IPS-NIHi7 (cell line): ENCODE data around the gene ABHD12.

Experiments
- DNase-seq: peaks from one replicate; pipeline ENCODE4 v3.0.0; 2012; ENCODE audit warnings: mixed read lengths; ENCODE audit errors: extremely low spot score

The ABHD12 gene

GRCh38 chr20:25257756-25258475 is 132.7 kb downstream of the ABHD12 start:
- DNase-seq = no peak

DNA sequence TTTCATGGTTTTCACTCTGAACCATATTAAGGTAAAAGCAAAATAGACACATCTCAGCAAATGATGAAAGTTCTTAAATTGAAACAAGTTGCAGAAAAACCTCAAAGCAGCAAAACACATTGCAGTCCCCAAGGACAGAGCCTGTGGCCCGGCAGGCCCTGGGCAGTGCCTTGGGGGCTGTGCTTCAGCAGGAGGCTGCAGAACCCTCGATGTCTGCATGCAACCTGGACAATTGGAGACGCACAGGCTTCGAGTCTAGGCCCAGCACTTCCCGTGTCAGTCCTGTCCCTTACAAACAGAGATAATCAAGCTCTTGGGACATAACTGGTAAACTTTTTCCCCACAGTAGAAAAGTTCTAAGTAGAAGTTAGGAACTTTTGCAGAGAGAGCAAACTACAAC is 133.5 kb downstream of the ABHD12 start:
- DNase-seq = no peak

GRCh38 chr20:25256226-25256859 is 134.3 kb downstream of the ABHD12 start:
- no peak for DNase-seq

GRCh38 chr20:25254986-25255680 is 135.5 kb downstream of the ABHD12 start:
- DNase-seq = no peak

GRCh38 chr20:25254571-25254970 is 136.1 kb downstream of the ABHD12 start:
- DNase-seq = no peak

- no peak for DNase-seq
These were observed 136.9 kb downstream of the ABHD12 start for GRCh38 chr20:25253606-25254275.

DNA sequence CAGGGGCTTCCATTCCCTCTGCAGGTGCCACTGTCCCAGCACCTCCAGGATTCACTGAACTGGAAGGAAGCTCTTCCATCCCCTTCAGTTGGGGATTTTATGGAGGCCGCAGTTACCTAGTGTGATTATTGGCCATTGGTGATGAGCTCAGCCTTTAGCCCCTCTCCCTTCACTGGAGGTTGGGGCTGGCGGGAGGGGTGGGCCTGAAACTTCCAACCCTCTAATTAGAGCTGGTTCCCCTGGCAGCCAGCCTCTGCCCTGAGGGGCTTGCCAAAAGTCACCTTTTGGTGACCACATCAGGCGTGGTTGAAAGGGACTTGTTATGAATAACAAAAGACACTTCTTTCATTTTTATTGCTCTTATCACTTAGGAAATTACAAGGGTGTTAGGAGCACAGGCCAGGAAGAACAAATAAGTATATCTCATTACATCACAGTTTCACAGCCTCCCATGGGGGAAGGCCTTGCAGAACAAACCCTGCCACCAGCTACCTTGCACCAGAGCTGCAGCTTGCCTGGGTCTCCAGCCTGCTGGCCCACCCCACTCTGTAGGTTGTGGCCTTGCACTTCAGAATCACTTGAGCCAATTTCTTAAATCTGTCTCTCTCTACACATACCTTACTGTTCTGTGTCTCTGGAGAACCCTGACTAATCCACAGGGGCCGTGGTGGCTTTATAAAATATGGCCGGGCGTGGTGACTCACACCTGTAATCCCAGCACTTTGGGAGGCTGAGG is 137.8 kb downstream of the ABHD12 start:
- DNase-seq = no peak

- DNase-seq = no peak
These were observed 138.4 kb downstream of the ABHD12 start for GRCh38 chr20:25252230-25252651.

- no peak for DNase-seq
These were observed 139.1 kb downstream of the ABHD12 start for GRCh38 chr20:25251558-25251957.

DNA sequence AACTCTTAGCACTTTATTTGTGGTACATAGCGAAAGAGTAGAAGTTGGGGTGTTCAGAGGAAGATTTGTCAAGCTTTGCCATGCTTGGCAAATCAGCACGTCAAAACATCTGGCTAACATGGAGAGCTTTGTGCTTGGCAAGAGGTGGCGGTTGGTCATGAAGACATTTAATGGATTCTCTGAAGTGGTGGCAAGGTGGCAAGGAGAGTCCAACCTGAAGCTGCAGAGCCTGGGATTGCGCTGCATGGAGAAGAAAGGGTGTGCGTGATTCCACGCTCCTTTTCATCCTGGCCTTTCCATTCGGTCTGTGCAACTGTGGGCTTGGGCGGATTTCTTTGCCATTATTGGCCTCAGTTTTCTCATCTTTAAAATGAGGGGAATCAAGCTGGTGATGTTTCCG is 139.6 kb downstream of the ABHD12 start:
- no peak for DNase-seq

- DNase-seq = no peak
These were observed 140.1 kb downstream of the ABHD12 start for GRCh38 chr20:25250508-25250907.
